ENCODE measurements around the gene CDC14B. TPM values are rescaled to one million over a fixed set of nuclear protein-coding genes. Genes with fewer than 3 reads are reported as not detected.
A peak's percentile ranks its signal among the peaks of the same experiment; 100 is the strongest.

CDC14B gene
- total RNA-seq, 1 experiment from 2014 or later, result 5.2 TPM

GRCh38 chr9:96453625-96454024 is 166.0 kb downstream of the CDC14B start:
- no peaks in the 10 kb centered on the region for H3K27me3 ChIP-seq (replicated peaks; ENCODE audit: insufficient read depth, low read depth, low read length, poor library complexity)
- intact Hi-C loops (cut with micrococcal nuclease; ENCODE audit: unreplicated experiment), result loop anchor here (5.0 kb wide), 1 partner anchor 199 kb away; no protein-coding TSS in a partner anchor
- no peak overlapping the region for H3K4me3 ChIP-seq (ENCODE audit: low read depth, low read length, poor library complexity, severe bottlenecking)
- TF ChIP-seq EZH2 (IDR thresholded peaks at IDR 0.05; ENCODE audit: borderline replicate concordance, low read depth, low read length, poor library complexity, severe bottlenecking) (no peak), CTCF (conservative IDR thresholded peaks at IDR 0.05; ENCODE audit: low read depth, low read length) (peak; percentile 61)
- H3K4me1 ChIP-seq (ENCODE audit: insufficient read depth, low read length, poor library complexity, severe bottlenecking), result peaks cover 12% of the 10 kb centered on the region
- DNase-seq (ENCODE audit: low spot score), result peak; percentile 38
- no peaks in the 10 kb centered on the region for H3K36me3 ChIP-seq (ENCODE audit: insufficient read depth, low read length, poor library complexity, severe bottlenecking)
- BruUV-seq (replicated peaks), result TSS peak; percentile 12
- ChIA-PET POLR2A (ENCODE audit: low non-redundant PET) (no interaction called here), CTCF (no interaction called here)
- H3K27ac ChIP-seq (ENCODE audit: low read depth, low read length, poor library complexity, severe bottlenecking), result no peak overlapping the region
- no peaks in the 10 kb centered on the region for H3K9me3 ChIP-seq (ENCODE audit: low read depth, low read length, poor library complexity, severe bottlenecking)

GRCh38 chr9:96450613-96451528 is 168.8 kb downstream of the CDC14B start:
- H3K9me3 ChIP-seq (ENCODE audit: low read depth, low read length, poor library complexity, severe bottlenecking), result no peaks in the 10 kb centered on the region
- TF ChIP-seq EZH2 (IDR thresholded peaks at IDR 0.05; ENCODE audit: borderline replicate concordance, low read depth, low read length, poor library complexity, severe bottlenecking) (no peak), CTCF (conservative IDR thresholded peaks at IDR 0.05; ENCODE audit: low read depth, low read length) (no peak)
- peak overlapping the region; percentile 75 for H3K4me3 ChIP-seq (ENCODE audit: low read depth, low read length, poor library complexity, severe bottlenecking)
- peaks cover 12% of the 10 kb centered on the region for H3K4me1 ChIP-seq (ENCODE audit: insufficient read depth, low read length, poor library complexity, severe bottlenecking)
- ChIA-PET CTCF (interaction anchor here (1.1 kb wide), 1 partner anchor 8 kb away, joined by 7 read pairs; no protein-coding TSS in a partner anchor), POLR2A (ENCODE audit: low non-redundant PET) (no interaction called here)
- H3K36me3 ChIP-seq (ENCODE audit: insufficient read depth, low read length, poor library complexity, severe bottlenecking), result no peaks in the 10 kb centered on the region
- DNase-seq (ENCODE audit: low spot score), result peak; percentile 13
- intact Hi-C loops (cut with micrococcal nuclease; ENCODE audit: unreplicated experiment), result loop anchor here (5.0 kb wide), 1 partner anchor 201 kb away; no protein-coding TSS in a partner anchor
- no TSS peak for BruUV-seq (replicated peaks)
- peak overlapping the region; percentile 51 for H3K27ac ChIP-seq (ENCODE audit: low read depth, low read length, poor library complexity, severe bottlenecking)
- H3K27me3 ChIP-seq (replicated peaks; ENCODE audit: insufficient read depth, low read depth, low read length, poor library complexity), result no peaks in the 10 kb centered on the region

Other genes starting within 250 kb of the CDC14B start
- 1.1 TPM in 2 replicates for gene SLC35D2, start 236.1 kb downstream of the CDC14B start, total RNA-seq (2021)
- gene ZNF367, start 201.5 kb downstream of the CDC14B start, total RNA-seq (2021), result 14.6 and 14.9 TPM in 2 replicates
- 11.3 and 11.6 TPM in 2 replicates for gene HABP4, start 169.7 kb downstream of the CDC14B start, total RNA-seq (2021)
- 2.4 and 2.6 TPM in 2 replicates for gene PRXL2C, start 35.5 kb upstream of the CDC14B start, total RNA-seq (2021)
- gene ZNF510, start 158.2 kb upstream of the CDC14B start, total RNA-seq (2021), result 13.3 and 15.6 TPM in 2 replicates
- 5.7 and 6.7 TPM in 2 replicates for gene ZNF782, start 234.7 kb upstream of the CDC14B start, total RNA-seq (2021)

All from A673 (cell line).